Adipocyte (in vitro differentiated cells): ENCODE data around the gene LYPD5.

ENCODE experiments used
- DNase-seq: peaks from one replicate; pipeline ENCODE4 v3.0.0-alpha.2; 2015; ENCODE audit warnings: low read depth
- H3K27me3 ChIP-seq: replicated peaks from 2 replicates; pipeline ENCODE4 v1.7.0; 2013; ENCODE audit warnings: mild to moderate bottlenecking, low read length, moderate library complexity; ENCODE audit not compliant: control insufficient read depth, insufficient read depth
- H3K36me3 ChIP-seq: 2 replicates; pipeline ENCODE4 v1.7.0; 2013; ENCODE audit warnings: low read length, mild to moderate bottlenecking, moderate library complexity; ENCODE audit not compliant: control insufficient read depth, insufficient read depth, severe bottlenecking
- H3K4me1 ChIP-seq: 2 replicates; pipeline ENCODE4 v1.7.0; 2013; ENCODE audit warnings: mild to moderate bottlenecking, low read length, moderate library complexity; ENCODE audit not compliant: control insufficient read depth, insufficient read depth
- H3K4me3 ChIP-seq: 2 replicates; pipeline ENCODE4 v1.7.0; 2013; ENCODE audit warnings: mild to moderate bottlenecking, low read length, moderate library complexity
- H3K9ac ChIP-seq: 2 replicates; pipeline ENCODE4 v1.7.0; 2013; ENCODE audit warnings: mild to moderate bottlenecking, low read length, moderate library complexity
- H3K9me3 ChIP-seq: 2 replicates; pipeline ENCODE4 v1.7.0; 2013; ENCODE audit warnings: mild to moderate bottlenecking, low read length, moderate library complexity; ENCODE audit not compliant: control insufficient read depth

LYPD5 gene

DNA sequence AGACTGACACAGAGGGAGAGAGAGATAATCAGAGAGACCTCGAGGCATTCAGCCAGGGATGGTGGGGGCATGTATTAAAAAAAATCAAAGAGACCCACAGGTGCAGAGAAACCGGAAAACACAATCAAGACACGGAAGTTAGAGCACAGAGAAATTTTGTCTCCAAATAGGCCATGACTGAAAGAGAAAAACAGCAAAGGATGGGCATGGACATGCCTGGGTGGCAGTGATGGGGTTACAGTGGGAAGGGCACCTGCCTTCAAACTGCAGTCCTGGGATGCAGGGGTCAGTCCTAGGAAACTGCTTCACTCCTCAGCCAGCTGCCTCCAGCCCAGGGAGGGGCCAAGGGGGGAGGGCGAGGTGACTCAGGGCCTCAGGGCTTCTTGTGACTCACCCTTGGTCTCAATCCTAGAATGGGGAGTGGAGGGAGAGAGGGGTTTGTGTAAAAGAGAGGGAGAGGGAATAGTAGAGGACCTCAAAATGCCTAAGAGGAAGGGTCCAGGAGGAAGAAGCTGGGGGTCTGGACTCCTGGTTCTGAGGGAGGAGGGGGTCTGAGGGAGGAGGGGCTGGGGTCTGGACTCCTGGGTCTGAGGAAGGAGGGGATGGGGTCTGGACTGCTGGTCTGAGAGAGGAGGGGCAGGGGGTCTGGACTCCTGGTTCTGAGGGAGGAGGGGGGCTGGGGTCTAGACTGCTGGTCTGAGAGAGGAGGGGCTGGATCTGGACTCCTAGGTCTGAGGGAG, 17.8 kb downstream of the LYPD5 start:
- Histone ChIP-seq H3K9ac (peak overlapping the region; percentile 32), H3K4me1 (peaks cover 25% of the 10 kb centered on the region), H3K36me3 (no peaks in the 10 kb centered on the region), H3K9me3 (no peaks in the 10 kb centered on the region), H3K27me3 (no peaks in the 10 kb centered on the region), H3K4me3 (no peak overlapping the region)
- peak; percentile 85 for DNase-seq

- no peak for DNase-seq
- H3K4me3 ChIP-seq = no peak overlapping the region
- H3K36me3 ChIP-seq = no peaks in the 10 kb centered on the region
- H3K9me3 ChIP-seq = no peaks in the 10 kb centered on the region
- H3K9ac ChIP-seq = no peak overlapping the region
- no peaks in the 10 kb centered on the region for H3K27me3 ChIP-seq
- peaks cover 25% of the 10 kb centered on the region for H3K4me1 ChIP-seq
Measured at GRCh38 chr19:43783636-43784035, 18.6 kb downstream of the LYPD5 start.

DNA sequence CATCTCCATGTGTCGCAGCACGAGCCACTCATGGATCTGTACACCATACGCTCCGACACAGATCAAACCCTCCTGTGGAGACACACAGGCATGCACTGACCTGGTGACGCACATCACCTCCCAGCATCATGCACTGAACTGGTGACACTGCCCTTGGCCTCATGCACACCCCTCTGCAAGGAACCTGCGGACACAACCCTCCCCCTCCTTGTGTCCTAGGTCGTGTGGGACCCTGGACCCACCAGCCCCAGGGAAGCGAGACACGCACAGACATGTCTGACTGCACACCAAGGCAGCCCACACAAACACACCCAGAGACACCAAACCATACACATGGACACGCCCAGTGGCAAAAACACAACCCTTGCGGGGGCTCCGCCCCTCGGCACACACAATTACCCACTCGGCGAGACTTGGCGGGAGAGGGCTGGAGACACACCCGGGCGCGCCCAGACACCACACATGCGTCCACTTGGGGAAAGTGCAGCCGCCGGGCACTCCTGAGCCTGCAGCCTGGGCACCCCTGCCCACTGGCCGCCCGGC, 19.5 kb downstream of the LYPD5 start:
- H3K9ac ChIP-seq = no peak overlapping the region

DNA sequence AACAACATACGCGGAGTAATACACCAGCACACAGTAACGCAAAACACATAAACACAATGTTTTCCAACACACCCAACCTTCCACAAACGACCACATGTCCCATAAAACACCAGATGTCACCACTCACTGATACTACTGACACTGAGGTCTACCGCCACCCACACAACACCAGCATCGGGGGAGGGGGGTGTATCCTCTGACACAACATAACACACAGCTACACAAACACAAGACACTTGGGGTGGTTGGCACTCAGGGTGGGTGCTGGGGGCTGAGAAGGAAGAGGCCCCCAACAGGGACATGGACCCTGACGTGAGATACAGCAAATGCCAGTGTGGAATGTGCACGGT, 20.0 kb downstream of the LYPD5 start:
- H3K36me3 ChIP-seq = no peaks in the 10 kb centered on the region

More for the DNA sequence above, 19.5 kb downstream of the LYPD5 start:
- H3K4me3 ChIP-seq = no peak overlapping the region
- DNase-seq = no peak
- H3K4me1 ChIP-seq = peaks cover 25% of the 10 kb centered on the region
- no peaks in the 10 kb centered on the region for H3K36me3 ChIP-seq
- H3K9me3 ChIP-seq = no peaks in the 10 kb centered on the region
- H3K27me3 ChIP-seq = no peaks in the 10 kb centered on the region

GRCh38 chr19:43781630-43782310, 20.5 kb downstream of the LYPD5 start:
- Histone ChIP-seq H3K4me1 (peaks cover 25% of the 10 kb centered on the region), H3K27me3 (no peaks in the 10 kb centered on the region), H3K36me3 (no peaks in the 10 kb centered on the region), H3K9ac (no peak overlapping the region), H3K9me3 (no peaks in the 10 kb centered on the region), H3K4me3 (no peak overlapping the region)
- no peak for DNase-seq

More for the DNA sequence above, 20.0 kb downstream of the LYPD5 start:
- no peaks in the 10 kb centered on the region for H3K27me3 ChIP-seq
- peaks cover 25% of the 10 kb centered on the region for H3K4me1 ChIP-seq
- no peak for DNase-seq
- no peak overlapping the region for H3K9ac ChIP-seq
- no peak overlapping the region for H3K4me3 ChIP-seq
- H3K9me3 ChIP-seq = no peaks in the 10 kb centered on the region

- peak within 1 kb of the TSS; percentile 21 for H3K4me3 ChIP-seq
- no peaks in the 10 kb centered on the region for H3K36me3 ChIP-seq
- H3K9me3 ChIP-seq = no peaks in the 10 kb centered on the region
- DNase-seq = peak; percentile 54
- H3K4me1 ChIP-seq = peaks cover 25% of the 10 kb centered on the region
- H3K9ac ChIP-seq = peak within 1 kb of the TSS; percentile 43
- no peaks in the 10 kb centered on the region for H3K27me3 ChIP-seq
Measured at GRCh38 chr19:43780706-43781525, 21.3 kb downstream of the LYPD5 start, which contains the start of gene KCNN4. TSS of gene KCNN4 (minus strand) at chr19:43780973. CDS start at chr19:43780861, 112 bp downstream.

DNA sequence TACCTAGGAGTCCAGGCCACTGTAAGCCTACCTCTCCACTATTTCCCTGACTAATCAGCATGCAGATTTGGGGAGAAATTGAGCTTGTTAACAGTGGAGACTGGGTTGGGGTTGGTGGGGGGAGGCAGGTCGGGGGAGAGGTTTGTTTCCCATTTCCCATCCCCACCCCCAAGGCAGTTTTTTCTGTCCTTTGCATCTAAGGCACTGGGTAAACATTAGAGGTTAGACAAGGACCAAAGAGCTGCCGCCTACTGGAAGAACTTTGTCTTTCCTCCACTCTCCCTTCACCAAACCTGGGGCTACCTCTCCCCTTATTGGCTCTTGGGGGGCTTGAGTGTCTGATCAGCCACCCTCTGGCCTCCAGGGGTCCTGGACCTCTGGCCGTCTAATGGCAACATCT, 22.4 kb downstream of the LYPD5 start:
- no peak overlapping the region for H3K4me3 ChIP-seq
- peaks cover 24% of the 10 kb centered on the region for H3K4me1 ChIP-seq
- H3K9me3 ChIP-seq = no peaks in the 10 kb centered on the region
- no peak overlapping the region for H3K9ac ChIP-seq
- H3K27me3 ChIP-seq = no peaks in the 10 kb centered on the region
- no peaks in the 10 kb centered on the region for H3K36me3 ChIP-seq
- no peak for DNase-seq

DNA sequence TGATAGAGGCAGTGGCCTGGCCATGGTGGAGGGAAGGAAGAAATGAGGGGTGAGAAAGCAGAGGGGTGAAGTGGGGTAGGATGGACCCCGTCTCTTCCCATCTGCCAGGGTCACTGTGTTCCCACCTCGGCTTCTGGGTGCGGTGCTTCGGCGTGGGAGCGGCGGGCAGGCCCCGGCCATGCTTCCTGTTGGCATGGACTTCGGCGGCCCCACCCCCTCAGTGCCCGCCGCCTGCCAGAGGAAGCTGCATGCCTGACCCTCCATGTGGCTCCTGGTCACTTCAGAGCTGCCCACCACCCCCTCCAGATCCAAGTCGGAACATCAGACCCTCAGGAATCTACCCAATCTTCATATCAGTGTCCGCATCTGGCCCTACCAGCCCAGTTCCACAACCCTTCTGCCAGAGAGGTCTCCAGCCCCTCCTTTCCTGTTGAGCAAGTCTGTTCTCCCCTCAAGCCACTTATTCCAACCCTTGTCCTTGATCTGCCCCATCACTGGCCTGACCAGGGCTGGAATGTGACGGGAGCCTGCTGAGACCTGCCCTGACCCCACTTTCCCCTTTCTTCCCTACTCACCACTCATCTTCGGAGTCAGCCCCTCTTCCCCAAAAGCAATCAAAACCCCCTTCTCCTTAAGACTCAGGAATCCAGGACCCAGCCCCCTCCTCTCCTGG, 23.0 kb downstream of the LYPD5 start:
- DNase-seq = no peak
- H3K36me3 ChIP-seq = no peaks in the 10 kb centered on the region

DNA sequence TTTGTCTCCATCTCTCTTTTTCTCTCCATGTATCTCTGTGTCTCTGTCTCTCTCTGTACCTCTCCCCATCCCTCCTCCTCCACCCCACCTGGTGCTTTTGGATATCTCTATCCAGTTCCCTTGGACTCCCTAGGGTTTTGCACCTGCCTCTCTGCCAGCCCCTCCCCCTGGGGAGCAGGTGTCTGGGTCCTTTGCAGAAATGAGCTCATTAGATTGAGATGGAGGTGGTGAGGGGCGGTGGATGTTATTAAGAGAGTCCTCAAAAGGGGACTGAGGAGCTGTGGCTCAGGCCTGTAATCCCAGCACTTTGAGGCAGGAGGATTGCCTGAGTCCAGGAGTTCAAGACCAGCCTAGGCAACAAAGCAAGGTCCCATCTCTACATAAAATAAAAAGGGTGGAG, 23.6 kb downstream of the LYPD5 start:
- Histone ChIP-seq H3K36me3 (no peaks in the 10 kb centered on the region), H3K4me3 (no peak overlapping the region), H3K27me3 (no peaks in the 10 kb centered on the region), H3K9ac (no peak overlapping the region), H3K9me3 (no peaks in the 10 kb centered on the region), H3K4me1 (peaks cover 16% of the 10 kb centered on the region)
- no peak for DNase-seq

More for the DNA sequence above, 23.0 kb downstream of the LYPD5 start:
- H3K9me3 ChIP-seq = no peaks in the 10 kb centered on the region
- peaks cover 23% of the 10 kb centered on the region for H3K4me1 ChIP-seq
- H3K9ac ChIP-seq = no peak overlapping the region
- no peak overlapping the region for H3K4me3 ChIP-seq
- H3K27me3 ChIP-seq = no peaks in the 10 kb centered on the region

GRCh38 chr19:43777163-43777695, 25.0 kb downstream of the LYPD5 start:
- Histone ChIP-seq H3K4me1 (peaks cover 16% of the 10 kb centered on the region), H3K27me3 (no peaks in the 10 kb centered on the region), H3K4me3 (no peak overlapping the region), H3K9me3 (no peaks in the 10 kb centered on the region), H3K36me3 (no peaks in the 10 kb centered on the region), H3K9ac (no peak overlapping the region)
- peak; percentile 46 for DNase-seq
